Measurements from ENCODE around the gene GP9. TPM values are rescaled to one million over a fixed set of nuclear protein-coding genes. Genes with fewer than 3 reads are reported as not detected.

The GP9 gene
- total and polyA plus RNA-seq, 7 donors = 0.04 to 0.21 (median 0.09) TPM; not detected in 4

GRCh38 chr3:129104051-129104450 lies 43.5 kb downstream of the GP9 start:
- no peak for TF ChIP-seq CTCF (IDR thresholded peaks at IDR 0.05)
- 92 to 97% (median 96%) methylated on average over 6 of the region's 6 CpGs for WGBS, 3 donors
- Histone ChIP-seq H3K9me3 (no peaks in the 10 kb centered on the region), H3K27me3 (ENCODE audit: insufficient read depth in 3 of 3, low read length in 2 of 3) (no peaks in the 10 kb centered on the region), H3K4me1 (no peaks in the 10 kb centered on the region), H3K27ac (no peak overlapping the region), H3K4me3 (no peak overlapping the region), H3K36me3 (ENCODE audit: insufficient read depth in 1 of 2, low read depth in 1 of 2) (peaks cover 2% of the 10 kb centered on the region in 2 donors)
- no peak for ATAC-seq
- no peak for DNase-seq
- intact Hi-C loops (cut with DNase I) = loop anchor here in 1 of 2 donors (10.0 kb wide), 1 partner anchor 49 kb away; no protein-coding TSS in a partner anchor

GRCh38 chr3:129104498-129105079 lies 44.0 kb downstream of the GP9 start:
- 94 to 97% (median 95%) methylated on average over 6 of the region's 6 CpGs for WGBS, 3 donors
- no peak for TF ChIP-seq CTCF (IDR thresholded peaks at IDR 0.05)
- Histone ChIP-seq H3K36me3 (ENCODE audit: insufficient read depth in 1 of 2, low read depth in 1 of 2) (peaks cover 0 to 2% of the 10 kb centered on the region in 2 donors), H3K9me3 (no peaks in the 10 kb centered on the region), H3K27me3 (ENCODE audit: insufficient read depth in 3 of 3, low read length in 2 of 3) (no peaks in the 10 kb centered on the region), H3K4me1 (no peaks in the 10 kb centered on the region), H3K4me3 (no peak overlapping the region), H3K27ac (no peak overlapping the region)
- no peak for ATAC-seq
- no peak for DNase-seq
- intact Hi-C loops (cut with DNase I) = loop anchor here in 1 of 2 donors (10.0 kb wide), 1 partner anchor 50 kb away; no protein-coding TSS in a partner anchor

GRCh38 chr3:129105862-129106261 lies 45.3 kb downstream of the GP9 start:
- H3K27me3 ChIP-seq (ENCODE audit: insufficient read depth in 3 of 3, low read length in 2 of 3) = no peaks in the 10 kb centered on the region
- no peaks in the 10 kb centered on the region for H3K4me1 ChIP-seq
- H3K36me3 ChIP-seq (ENCODE audit: insufficient read depth in 1 of 2, low read depth in 1 of 2) = peaks cover 0 to 2% of the 10 kb centered on the region in 2 donors
- intact Hi-C loops (cut with DNase I) = loop anchor here in 1 of 2 donors (10.0 kb wide), 1 partner anchor 51 kb away; no protein-coding TSS in a partner anchor
- no peak for DNase-seq
- 76 to 79% (median 78%) methylated on average over 4 of the region's 4 CpGs for WGBS, 3 donors
- TF ChIP-seq CTCF (IDR thresholded peaks at IDR 0.05) = no peak
- H3K4me3 ChIP-seq = no peak overlapping the region
- no peak overlapping the region for H3K27ac ChIP-seq
- no peak for ATAC-seq
- H3K9me3 ChIP-seq = no peaks in the 10 kb centered on the region

- Histone ChIP-seq H3K4me1 (no peaks in the 10 kb centered on the region), H3K27me3 (ENCODE audit: insufficient read depth in 3 of 3, low read length in 2 of 3) (no peaks in the 10 kb centered on the region), H3K36me3 (ENCODE audit: insufficient read depth in 1 of 2, low read depth in 1 of 2) (peaks cover 0 to 2% of the 10 kb centered on the region in 2 donors), H3K27ac (no peak overlapping the region), H3K4me3 (no peak overlapping the region), H3K9me3 (no peaks in the 10 kb centered on the region)
- intact Hi-C loops (cut with DNase I) = loop anchor here in 1 of 2 donors (10.0 kb wide), 1 partner anchor 52 kb away; no protein-coding TSS in a partner anchor
- WGBS, 3 donors = 81 to 93% (median 90%) methylated on average over 5 of the region's 5 CpGs
- no peak for ATAC-seq
- DNase-seq = no peak
- no peak for TF ChIP-seq CTCF (IDR thresholded peaks at IDR 0.05)
Observed at GRCh38 chr3:129106320-129106719, 45.7 kb downstream of the GP9 start.

Measured in psoas muscle (tissue), 8 donors.